DOHH2 (cell line): ENCODE results near the gene NBAS.

Source experiments
- H3F3A ChIP-seq: fragments of 200-600 bp; sonication (generic), shearing (Covaris generic); 2 replicates; pipeline ENCODE4 v1.6.0; 2016; ENCODE audit warnings: antibody characterized with exemption, mild to moderate bottlenecking; ENCODE audit not compliant: control insufficient read depth, insufficient read depth
- H3K27ac ChIP-seq: fragments of 200-600 bp; sonication (generic); 2 replicates; pipeline ENCODE4 v1.5.1; 2014; ENCODE audit warnings: low read depth, mild to moderate bottlenecking, low read length, moderate library complexity
- H3K27me3 ChIP-seq: fragments of 200-600 bp; sonication (generic); 2 replicates; pipeline ENCODE4 v1.6.1; 2014; ENCODE audit warnings: mild to moderate bottlenecking, low read length, mixed read lengths; ENCODE audit not compliant: control insufficient read depth
- H3K36me3 ChIP-seq: fragments of 200-600 bp; sonication (generic); 2 replicates; pipeline ENCODE4 v1.6.1; 2014; ENCODE audit warnings: mild to moderate bottlenecking, low read length, moderate library complexity, mixed read lengths; ENCODE audit not compliant: control insufficient read depth
- H3K4me1 ChIP-seq: fragments of 200-600 bp; sonication (generic); 2 replicates; pipeline ENCODE4 v1.6.1; 2014; ENCODE audit warnings: mild to moderate bottlenecking, low read length, mixed read lengths; ENCODE audit not compliant: control insufficient read depth
- H3K4me2 ChIP-seq: fragments of 200-600 bp; sonication (generic); 2 replicates; pipeline ENCODE4 v1.6.0; 2014; ENCODE audit warnings: mild to moderate bottlenecking, low read length, moderate library complexity
- H3K4me3 ChIP-seq: fragments of 200-600 bp; sonication (generic); 2 replicates; pipeline ENCODE4 v1.5.1; 2014; ENCODE audit warnings: mild to moderate bottlenecking, low read length, mixed read lengths
- H3K79me2 ChIP-seq: fragments of 200-600 bp; sonication (generic); 2 replicates; pipeline ENCODE4 v1.6.1; 2014; ENCODE audit warnings: mild to moderate bottlenecking, low read length, mixed read lengths; ENCODE audit not compliant: control insufficient read depth
- H3K9me2 ChIP-seq: fragments of 200-600 bp; sonication (generic); replicated peaks from 2 replicates; pipeline ENCODE4 v1.6.1; 2014; ENCODE audit warnings: mild to moderate bottlenecking, low read length, mixed read lengths; ENCODE audit not compliant: control insufficient read depth
- H3K9me3 ChIP-seq: fragments of 200-600 bp; sonication (generic); 2 replicates; pipeline ENCODE4 v1.6.1; 2014; ENCODE audit warnings: antibody characterized with exemption, low read length, mixed read lengths; ENCODE audit not compliant: control insufficient read depth, insufficient read depth
- H4K20me1 ChIP-seq: fragments of 200-600 bp; sonication (generic); 2 replicates; pipeline ENCODE4 v1.6.0; 2014; ENCODE audit warnings: low read depth, mild to moderate bottlenecking, antibody characterized with exemption, low read length, moderate library complexity; ENCODE audit not compliant: control insufficient read depth, insufficient read depth
- CTCF ChIP-seq: fragments of 200-600 bp; sonication (generic); IDR thresholded peaks from one replicate; pipeline ENCODE4 v1.5.1; 2014; ENCODE audit warnings: antibody characterized with exemption, mild to moderate bottlenecking, low read depth, low read length; ENCODE audit not compliant: poor library complexity, severe bottlenecking
- EZH2phosphoT487 ChIP-seq: fragments of 200-600 bp; sonication (generic); IDR thresholded peaks from 2 replicates; pipeline ENCODE4 v1.6.1; 2017; ENCODE audit warnings: borderline replicate concordance, mild to moderate bottlenecking, antibody characterized with exemption, low read length, moderate library complexity, mixed read lengths

The NBAS gene

GRCh38 chr2:15147591-15147990 lies 413.5 kb downstream of the NBAS start:
- Histone ChIP-seq H4K20me1 (no peaks in the 10 kb centered on the region), H3K27ac (no peak overlapping the region), H3K79me2 (no peaks in the 10 kb centered on the region)

GRCh38 chr2:15146960-15147359 lies 414.2 kb downstream of the NBAS start:
- no peaks in the 10 kb centered on the region for H4K20me1 ChIP-seq
- H3K9me2 ChIP-seq = no peaks in the 10 kb centered on the region
- H3K4me3 ChIP-seq = no peak overlapping the region
- H3K4me2 ChIP-seq = no peak overlapping the region
- no peaks in the 10 kb centered on the region for H3K79me2 ChIP-seq
- H3F3A ChIP-seq = peaks cover 10% of the 10 kb centered on the region
- no peak overlapping the region for H3K27ac ChIP-seq
- no peaks in the 10 kb centered on the region for H3K9me3 ChIP-seq
- peaks cover 28% of the 10 kb centered on the region for H3K4me1 ChIP-seq
- no peaks in the 10 kb centered on the region for H3K27me3 ChIP-seq
- H3K36me3 ChIP-seq = no peaks in the 10 kb centered on the region
- no peak for TF ChIP-seq CTCF
- TF ChIP-seq EZH2phosphoT487 = no peak

More at GRCh38 chr2:15147591-15147990, 413.5 kb downstream of the NBAS start:
- peaks cover 23% of the 10 kb centered on the region for H3K4me1 ChIP-seq
- H3K9me2 ChIP-seq = no peaks in the 10 kb centered on the region
- H3K4me2 ChIP-seq = no peak overlapping the region
- no peak for TF ChIP-seq CTCF
- TF ChIP-seq EZH2phosphoT487 = no peak
- no peaks in the 10 kb centered on the region for H3K9me3 ChIP-seq
- no peaks in the 10 kb centered on the region for H3K36me3 ChIP-seq
- H3K27me3 ChIP-seq = no peaks in the 10 kb centered on the region
- no peak overlapping the region for H3K4me3 ChIP-seq
- H3F3A ChIP-seq = peaks cover 7% of the 10 kb centered on the region

- Histone ChIP-seq H3K4me1 (peaks cover 38% of the 10 kb centered on the region), H3F3A (peaks cover 16% of the 10 kb centered on the region), H3K36me3 (no peaks in the 10 kb centered on the region; the same call in 1 of the 2 replicates), H3K27ac (no peak overlapping the region), H3K9me3 (no peaks in the 10 kb centered on the region), H4K20me1 (no peaks in the 10 kb centered on the region), H3K79me2 (no peaks in the 10 kb centered on the region), H3K4me3 (no peak overlapping the region), H3K4me2 (no peak overlapping the region), H3K27me3 (no peaks in the 10 kb centered on the region), H3K9me2 (no peaks in the 10 kb centered on the region)
- TF ChIP-seq CTCF (no peak), EZH2phosphoT487 (no peak)
Measured at GRCh38 chr2:15145919-15146318, 415.2 kb downstream of the NBAS start.
